Stomach (tissue), 9 donors: ENCODE results near the gene GTF2H1. TPM values are rescaled to one million over a fixed set of nuclear protein-coding genes. Genes with fewer than 3 reads are reported as not detected.
A peak's percentile ranks its signal among the peaks of the same experiment; 100 is the strongest.

ENCODE experiments used
- DNase-seq, 2 donors: peaks; one replicate each; pipeline versions ENCODE4 v3.0.0 to v3.0.0-alpha.2; 2013 to 2019
- H3K27ac ChIP-seq, 5 donors: fragments of 200-600 bp in 4 of 5; sonication (generic) in 4 of 5; one replicate each; pipeline ENCODE4 v1.5.1; 2013 to 2019; ENCODE audit warnings: mild to moderate bottlenecking in 1 of 5, moderate library complexity in 1 of 5
- H3K27me3 ChIP-seq, 3 donors: fragments of 200-600 bp; sonication (generic); one replicate each; pipeline ENCODE4 v1.5.1; 2017 to 2019; ENCODE audit warnings: mixed run types in 1 of 3
- H3K36me3 ChIP-seq, 4 donors: fragments of 200-600 bp; sonication (generic); 1 replicate in 3 of 4; 2 replicates in 1 of 4; pipeline ENCODE4 v1.5.1; 2016 to 2019
- H3K4me1 ChIP-seq, 4 donors: fragments of 200-600 bp; sonication (generic); one replicate each; pipeline ENCODE4 v1.5.1; 2016 to 2019
- H3K4me3 ChIP-seq, 4 donors: fragments of 200-600 bp; sonication (generic) in 3 of 4; one replicate each; pipeline ENCODE4 v1.5.1; 2016 to 2019; ENCODE audit warnings: mild to moderate bottlenecking in 1 of 4
- H3K9me3 ChIP-seq, 4 donors: fragments of 200-600 bp; sonication (generic); one replicate each; pipeline ENCODE4 v1.5.1; 2016 to 2019
- EP300 ChIP-seq: sonication (generic); formaldehyde crosslinking; IDR thresholded peaks from one replicate; pipeline ENCODE4 v1.6.1; 2017; ENCODE audit warnings: antibody characterized with exemption
- POLR2A ChIP-seq, 4 donors: fragments of 450-650 bp; IDR thresholded peaks; one replicate each; pipeline ENCODE4 v1.6.1; 2016; ENCODE audit warnings: antibody characterized with exemption in 4 of 4, control low read depth in 2 of 4, mild to moderate bottlenecking in 1 of 4, moderate library complexity in 1 of 4
- POLR2AphosphoS5 ChIP-seq, 3 donors: sonication (generic); formaldehyde crosslinking; IDR thresholded peaks; one replicate each; pipeline ENCODE4 v1.6.1; 2016; ENCODE audit warnings: antibody characterized with exemption in 3 of 3
- WGBS, 5 donors: extraction: QIAGEN DNeasy Blood & Tissue Kit in 3 of 5; methylation state at CpG; one replicate each; pipeline versions ENCODE4 v1.1.5 to v1.1.7; 2013 to 2018; 5-methylcytosine and 5-hydroxymethylcytosine counted together
- intact Hi-C: fragments of 100-400 bp; cut with DNase I; formaldehyde crosslinking; loops from one replicate; pipeline ENCODE4 v1.15.1; 2023; ENCODE audit warnings: low total_unique reads
- polyA plus RNA-seq, 3 donors: library from polyadenylated mRNA; stranded (reverse); fragments of 200-250 nt; gene quantifications; one replicate each; pipeline ENCODE4 v1.2.3, GENCODE V29; 2013
- total RNA-seq, 5 donors: library from RNA; depleted of rRNA; stranded (reverse); fragments of >200 nt; gene quantifications; one replicate each; pipeline versions ENCODE4 v1.1.0 to v1.2.3, GENCODE V29; 2014 to 2016
- TF ChIP-seq, protein P1 (sequence below), 7 experiments: fragments of 450-650 bp in 4 of 7; fragments of 200-600 bp in 3 of 7; sonication (generic) in 3 of 7; IDR thresholded peaks; one replicate each; pipeline ENCODE4 v1.5.1; 2016 to 2019; ENCODE audit warnings: antibody characterized with exemption in 7 of 7, control low read depth in 2 of 7, mild to moderate bottlenecking in 1 of 7
- donor health status: healthy with polysubstance abuse.
- donor health status: Bipolar disorder and iron deficiency.
- donor health status: healthy.

Gene GTF2H1
- total and polyA plus RNA-seq, 8 donors, result 7.8 to 76.4 (median 34.6) TPM

DNA sequence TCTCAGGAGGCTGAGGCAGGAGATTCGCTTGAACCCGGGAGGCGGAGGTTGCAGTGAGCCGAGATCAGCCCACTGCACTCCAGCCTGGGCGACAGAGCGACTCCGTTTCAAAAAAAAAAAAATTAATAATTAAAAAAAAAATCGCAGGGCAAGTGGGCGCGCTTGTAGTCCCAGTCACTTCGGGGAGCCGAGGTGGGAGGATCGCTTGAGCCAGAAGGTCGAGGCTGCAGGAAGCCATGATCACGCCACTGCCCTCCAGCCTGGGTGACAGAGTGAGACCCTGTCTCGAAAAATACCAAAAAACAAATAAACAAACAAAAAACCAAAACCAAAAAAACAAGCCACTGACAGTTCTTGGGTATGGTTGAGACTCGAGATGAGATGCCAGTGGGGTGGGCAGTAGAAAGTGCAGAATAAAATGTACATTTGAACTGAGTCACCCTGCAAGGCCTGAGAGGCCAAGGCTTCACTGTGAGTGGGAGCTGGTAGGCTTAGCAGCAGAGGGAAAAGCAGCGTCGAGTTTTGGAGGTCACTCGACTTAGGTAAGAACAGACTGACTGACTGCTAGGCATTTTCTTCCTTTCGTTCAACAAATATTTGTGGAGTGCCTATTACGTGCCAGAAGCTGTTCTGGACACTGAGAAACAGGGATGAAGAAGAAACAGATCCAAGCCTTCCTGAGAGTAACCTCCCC lies 71.4 kb downstream of the GTF2H1 start:
- TF ChIP-seq, protein P1, sequence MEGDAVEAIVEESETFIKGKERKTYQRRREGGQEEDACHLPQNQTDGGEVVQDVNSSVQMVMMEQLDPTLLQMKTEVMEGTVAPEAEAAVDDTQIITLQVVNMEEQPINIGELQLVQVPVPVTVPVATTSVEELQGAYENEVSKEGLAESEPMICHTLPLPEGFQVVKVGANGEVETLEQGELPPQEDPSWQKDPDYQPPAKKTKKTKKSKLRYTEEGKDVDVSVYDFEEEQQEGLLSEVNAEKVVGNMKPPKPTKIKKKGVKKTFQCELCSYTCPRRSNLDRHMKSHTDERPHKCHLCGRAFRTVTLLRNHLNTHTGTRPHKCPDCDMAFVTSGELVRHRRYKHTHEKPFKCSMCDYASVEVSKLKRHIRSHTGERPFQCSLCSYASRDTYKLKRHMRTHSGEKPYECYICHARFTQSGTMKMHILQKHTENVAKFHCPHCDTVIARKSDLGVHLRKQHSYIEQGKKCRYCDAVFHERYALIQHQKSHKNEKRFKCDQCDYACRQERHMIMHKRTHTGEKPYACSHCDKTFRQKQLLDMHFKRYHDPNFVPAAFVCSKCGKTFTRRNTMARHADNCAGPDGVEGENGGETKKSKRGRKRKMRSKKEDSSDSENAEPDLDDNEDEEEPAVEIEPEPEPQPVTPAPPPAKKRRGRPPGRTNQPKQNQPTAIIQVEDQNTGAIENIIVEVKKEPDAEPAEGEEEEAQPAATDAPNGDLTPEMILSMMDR (IDR thresholded peaks at IDR 0.05), result no peak
- TF ChIP-seq POLR2AphosphoS5 (IDR thresholded peaks at IDR 0.05) (no peak), EP300 (no peak), POLR2A (IDR thresholded peaks at IDR 0.05) (no peak)
- intact Hi-C loops, result no loop called here
- Histone ChIP-seq H3K4me1 (peaks cover 15 to 38% (median 24%) of the 10 kb centered on the region in 4 donors), H3K9me3 (no peaks in the 10 kb centered on the region), H3K4me3 (peak overlapping the region; percentile 67 to 87 (median 80)), H3K36me3 (peaks cover 15 to 20% (median 20%) of the 10 kb centered on the region in 4 donors), H3K27me3 (no peaks in the 10 kb centered on the region), H3K27ac (peak overlapping the region; percentile 91 to 98 (median 98))
- 71 to 73% (median 71%) methylated on average over 20 to 22 of the region's 22 CpGs for WGBS, 5 donors
- DNase-seq, result no peak

DNA sequence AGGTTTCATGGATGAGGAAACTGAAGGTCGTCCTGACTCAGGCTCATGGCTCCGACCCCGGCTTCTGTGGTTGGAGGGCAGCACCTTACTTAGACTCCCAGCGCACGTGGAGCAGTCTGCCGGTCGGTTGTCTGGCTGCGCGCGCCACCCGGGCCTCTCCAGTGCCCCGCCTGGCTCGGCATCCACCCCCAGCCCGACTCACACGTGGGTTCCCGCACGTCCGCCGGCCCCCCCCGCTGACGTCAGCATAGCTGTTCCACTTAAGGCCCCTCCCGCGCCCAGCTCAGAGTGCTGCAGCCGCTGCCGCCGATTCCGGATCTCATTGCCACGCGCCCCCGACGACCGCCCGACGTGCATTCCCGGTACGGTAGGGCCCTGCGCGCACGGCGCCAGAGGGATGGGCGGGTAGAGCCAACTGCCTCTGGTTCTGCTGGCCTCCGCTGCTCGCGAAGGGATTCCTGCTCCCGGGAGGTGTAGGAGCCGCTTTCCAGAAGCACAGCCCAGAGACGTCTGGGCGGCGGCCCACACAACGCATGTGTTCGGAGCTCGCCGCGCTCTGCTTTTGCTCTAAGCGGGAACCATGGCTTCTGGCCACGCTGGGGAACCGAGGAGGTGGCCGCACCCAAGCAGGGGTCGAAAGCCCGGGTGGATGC lies 72.0 kb downstream of the GTF2H1 start, which contains the start of gene LDHA:
Gene LDHA, plus strand, starts transcription at position 289 of the 653 bp plus-strand sequence. CDS start 2,280 bp downstream, outside the sequence.
- 0% methylated on average over 20 to 60 of the region's 60 CpGs for WGBS, 5 donors
- peak; percentile 97 to 99 for DNase-seq
- intact Hi-C loops, result no loop called here

DNA sequence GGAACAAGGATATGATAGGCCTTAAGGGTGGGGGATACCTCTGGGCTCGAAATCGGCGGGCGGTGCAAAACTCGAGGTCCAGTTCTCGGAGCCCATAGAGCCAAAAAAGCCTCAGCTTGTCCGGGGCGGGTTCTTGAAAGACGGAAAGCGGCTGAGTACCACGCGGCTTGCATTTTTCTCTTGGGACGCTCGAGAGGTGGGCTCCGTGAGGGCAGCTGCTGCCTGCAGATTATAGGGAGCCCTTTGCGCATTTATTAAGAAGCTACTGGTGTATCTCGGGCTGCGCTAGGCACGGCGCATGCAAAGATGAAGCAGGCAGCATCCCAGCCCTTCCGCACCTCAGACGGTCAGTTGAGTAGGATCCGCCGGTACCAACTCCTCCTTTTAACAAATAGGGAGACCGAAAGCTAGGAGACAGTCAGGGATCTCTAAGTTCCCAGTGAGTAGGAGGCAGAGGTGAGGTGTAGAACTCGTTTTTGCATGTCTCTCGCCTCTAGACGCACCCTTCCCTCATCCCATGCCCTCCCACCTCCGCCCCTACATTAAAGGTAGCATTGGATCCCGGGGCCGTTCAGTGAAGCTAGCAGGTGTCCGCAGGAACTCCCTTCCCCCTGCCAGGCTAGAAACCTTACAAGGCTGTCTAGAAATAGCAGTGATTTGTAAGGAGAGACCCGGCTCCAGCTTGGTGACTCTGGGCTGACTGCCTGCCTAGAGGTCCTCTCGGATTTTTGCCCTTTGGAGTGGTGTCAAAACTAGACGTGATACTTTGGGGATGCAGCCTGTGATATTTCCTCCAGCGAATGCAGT lies 72.8 kb downstream of the GTF2H1 start:
- 1 to 2% (median 1%) methylated on average over 16 to 36 of the region's 36 CpGs for WGBS, 5 donors
- DNase-seq, result peak; percentile 31 to 51

More for the DNA sequence above, 72.0 kb downstream of the GTF2H1 start, which contains the start of gene LDHA:
- TF ChIP-seq POLR2A (IDR thresholded peaks at IDR 0.05) (peak in 2 of 4 donors; percentile 79 to 99), EP300 (peak; percentile 80), POLR2AphosphoS5 (IDR thresholded peaks at IDR 0.05) (peak; percentile 83 to 100 (median 99))
- TF ChIP-seq, protein P1 (IDR thresholded peaks at IDR 0.05), result no peak
- no peaks in the 10 kb centered on the region for H3K27me3 ChIP-seq
- peaks cover 22 to 27% (median 26%) of the 10 kb centered on the region in 4 donors for H3K36me3 ChIP-seq
- peaks cover 15 to 38% (median 26%) of the 10 kb centered on the region in 4 donors for H3K4me1 ChIP-seq
- H3K4me3 ChIP-seq, result peak within 1 kb of the TSS; percentile 67 to 87 (median 80)
- no peaks in the 10 kb centered on the region for H3K9me3 ChIP-seq
- H3K27ac ChIP-seq, result peak within 1 kb of the TSS; percentile 91 to 98 (median 98)

More for the DNA sequence above, 72.8 kb downstream of the GTF2H1 start:
- Histone ChIP-seq H3K36me3 (peaks cover 29 to 34% (median 34%) of the 10 kb centered on the region in 4 donors), H3K9me3 (no peaks in the 10 kb centered on the region), H3K27me3 (no peaks in the 10 kb centered on the region), H3K27ac (peak overlapping the region; percentile 91 to 98 (median 98)), H3K4me3 (peak overlapping the region; percentile 67 to 87 (median 80)), H3K4me1 (peaks cover 15 to 43% (median 27%) of the 10 kb centered on the region in 4 donors)
- no peak for TF ChIP-seq POLR2A (IDR thresholded peaks at IDR 0.05)
- no peak for TF ChIP-seq EP300
- TF ChIP-seq, protein P1 (IDR thresholded peaks at IDR 0.05), result no peak
- no peak for TF ChIP-seq POLR2AphosphoS5 (IDR thresholded peaks at IDR 0.05)
- intact Hi-C loops, result no loop called here
